K562 (cell line): ENCODE measurements around the gene AP3M1. TPM values are rescaled to one million over a fixed set of nuclear protein-coding genes. Genes with fewer than 3 reads are reported as not detected.
A peak's percentile ranks its signal among the peaks of the same experiment; 100 is the strongest.

Source experiments
- CHD4 ChIP-seq: fragments of 200-600 bp; sonication (generic); IDR thresholded peaks from 3 replicates; pipeline ENCODE4 v1.6.1; 2012; ENCODE audit warnings: low read depth, mild to moderate bottlenecking, mixed read lengths, low read length, inconsistent platforms; ENCODE audit not compliant: insufficient read depth, insufficient replicate concordance, poor library complexity, severe bottlenecking
- FUS ChIP-seq: fragments of 200-400 bp; formaldehyde crosslinking; optimal IDR thresholded peaks from 2 replicates; pipeline ENCODE3; 2017; ENCODE audit warnings: low read depth, low read length
- HNRNPL ChIP-seq: fragments of 200-400 bp; formaldehyde crosslinking; IDR thresholded peaks from 2 replicates; pipeline ENCODE4 v1.6.1; 2017; ENCODE audit warnings: low read depth, mild to moderate bottlenecking, low read length
- MAFK ChIP-seq: IDR thresholded peaks from 2 replicates; pipeline ENCODE4 v1.6.1; 2011; ENCODE audit warnings: low read length, improper control_type of control experiment
- MAZ ChIP-seq, 2 experiments: fragments of 450-650 bp in 1 of 2; sonication (generic) in 1 of 2; formaldehyde crosslinking; IDR thresholded peaks in 1 of 2; conservative IDR thresholded peaks in 1 of 2; 2 replicates each; pipeline versions ENCODE4 v1.4.0 to v1.5.0; 2020; ENCODE audit warnings: mild to moderate bottlenecking in 1 of 2, missing genetic modification reagents in 1 of 2
- MITF ChIP-seq: IDR thresholded peaks from 2 replicates; pipeline ENCODE4 v1.6.1; 2014; ENCODE audit warnings: antibody characterized with exemption
- NCOR1 ChIP-seq: fragments of 450-650 bp; IDR thresholded peaks from 2 replicates; pipeline ENCODE4 v1.6.1; 2016; ENCODE audit warnings: mild to moderate bottlenecking, moderate library complexity
- TAF9B ChIP-seq: fragments of 450-650 bp; IDR thresholded peaks from 2 replicates; pipeline ENCODE4 v1.6.1; 2018; ENCODE audit warnings: mild to moderate bottlenecking; ENCODE audit not compliant: partially characterized antibody
- ZNF41 ChIP-seq: fragments of 250-450 bp; sonication (Bioruptor Pico); conservative IDR thresholded peaks from 2 replicates; pipeline ENCODE4 v1.4.0; 2020; ENCODE audit warnings: mild to moderate bottlenecking
- polyA plus RNA-seq, 8 experiments: library from polyadenylated mRNA; depleted of rRNA in 4 of 8; stranded (reverse) in 5 of 8; unstranded in 3 of 8; fragments of >200 nt; fragmentation: Nextera tagmentation in 2 of 8; fragmentation: Illumina TruSeq in 1 of 8; extraction: Ambion mirVana in 2 of 8; extraction: Trizol in 1 of 8; gene quantifications; 2 replicates each; pipeline versions ENCODE4 v1.2.1 to v1.2.3, GENCODE V29; 2011 to 2014; ENCODE audit warnings: inconsistent platforms in 1 of 8, missing spikeins in 1 of 8
- total RNA-seq, 7 experiments: library from RNA; depleted of rRNA in 6 of 7; stranded (reverse); fragments of >200 nt in 6 of 7; fragmentation: Illumina TruSeq in 2 of 7; extraction: Trizol in 2 of 7; gene quantifications; 2 replicates each; pipeline versions ENCODE4 v1.2.1 to v1.2.3, GENCODE V29; 2011 to 2021; ENCODE audit warnings: low replicate concordance in 1 of 7
- TF ChIP-seq, protein P1 (sequence below), 2 experiments: fragments of 450-650 bp; IDR thresholded peaks; 2 replicates each; pipeline ENCODE4 v1.6.1; 2016; ENCODE audit warnings: mild to moderate bottlenecking in 2 of 2, borderline replicate concordance in 1 of 2, low read depth in 1 of 2, moderate library complexity in 1 of 2
- TF ChIP-seq, protein P2 (sequence below): sonication (generic); formaldehyde crosslinking; IDR thresholded peaks from 2 replicates; pipeline ENCODE4 v1.8.1; 2023; ENCODE audit warnings: mild to moderate bottlenecking, missing genetic modification reagents

AP3M1 gene
- total and polyA plus RNA-seq, 9 of the 15 experiments (the other 6 are each of a cell fraction or from before 2014, with no cell fraction given): 44.3 to 135 (median 67.6) TPM

- TF ChIP-seq, protein P1, sequence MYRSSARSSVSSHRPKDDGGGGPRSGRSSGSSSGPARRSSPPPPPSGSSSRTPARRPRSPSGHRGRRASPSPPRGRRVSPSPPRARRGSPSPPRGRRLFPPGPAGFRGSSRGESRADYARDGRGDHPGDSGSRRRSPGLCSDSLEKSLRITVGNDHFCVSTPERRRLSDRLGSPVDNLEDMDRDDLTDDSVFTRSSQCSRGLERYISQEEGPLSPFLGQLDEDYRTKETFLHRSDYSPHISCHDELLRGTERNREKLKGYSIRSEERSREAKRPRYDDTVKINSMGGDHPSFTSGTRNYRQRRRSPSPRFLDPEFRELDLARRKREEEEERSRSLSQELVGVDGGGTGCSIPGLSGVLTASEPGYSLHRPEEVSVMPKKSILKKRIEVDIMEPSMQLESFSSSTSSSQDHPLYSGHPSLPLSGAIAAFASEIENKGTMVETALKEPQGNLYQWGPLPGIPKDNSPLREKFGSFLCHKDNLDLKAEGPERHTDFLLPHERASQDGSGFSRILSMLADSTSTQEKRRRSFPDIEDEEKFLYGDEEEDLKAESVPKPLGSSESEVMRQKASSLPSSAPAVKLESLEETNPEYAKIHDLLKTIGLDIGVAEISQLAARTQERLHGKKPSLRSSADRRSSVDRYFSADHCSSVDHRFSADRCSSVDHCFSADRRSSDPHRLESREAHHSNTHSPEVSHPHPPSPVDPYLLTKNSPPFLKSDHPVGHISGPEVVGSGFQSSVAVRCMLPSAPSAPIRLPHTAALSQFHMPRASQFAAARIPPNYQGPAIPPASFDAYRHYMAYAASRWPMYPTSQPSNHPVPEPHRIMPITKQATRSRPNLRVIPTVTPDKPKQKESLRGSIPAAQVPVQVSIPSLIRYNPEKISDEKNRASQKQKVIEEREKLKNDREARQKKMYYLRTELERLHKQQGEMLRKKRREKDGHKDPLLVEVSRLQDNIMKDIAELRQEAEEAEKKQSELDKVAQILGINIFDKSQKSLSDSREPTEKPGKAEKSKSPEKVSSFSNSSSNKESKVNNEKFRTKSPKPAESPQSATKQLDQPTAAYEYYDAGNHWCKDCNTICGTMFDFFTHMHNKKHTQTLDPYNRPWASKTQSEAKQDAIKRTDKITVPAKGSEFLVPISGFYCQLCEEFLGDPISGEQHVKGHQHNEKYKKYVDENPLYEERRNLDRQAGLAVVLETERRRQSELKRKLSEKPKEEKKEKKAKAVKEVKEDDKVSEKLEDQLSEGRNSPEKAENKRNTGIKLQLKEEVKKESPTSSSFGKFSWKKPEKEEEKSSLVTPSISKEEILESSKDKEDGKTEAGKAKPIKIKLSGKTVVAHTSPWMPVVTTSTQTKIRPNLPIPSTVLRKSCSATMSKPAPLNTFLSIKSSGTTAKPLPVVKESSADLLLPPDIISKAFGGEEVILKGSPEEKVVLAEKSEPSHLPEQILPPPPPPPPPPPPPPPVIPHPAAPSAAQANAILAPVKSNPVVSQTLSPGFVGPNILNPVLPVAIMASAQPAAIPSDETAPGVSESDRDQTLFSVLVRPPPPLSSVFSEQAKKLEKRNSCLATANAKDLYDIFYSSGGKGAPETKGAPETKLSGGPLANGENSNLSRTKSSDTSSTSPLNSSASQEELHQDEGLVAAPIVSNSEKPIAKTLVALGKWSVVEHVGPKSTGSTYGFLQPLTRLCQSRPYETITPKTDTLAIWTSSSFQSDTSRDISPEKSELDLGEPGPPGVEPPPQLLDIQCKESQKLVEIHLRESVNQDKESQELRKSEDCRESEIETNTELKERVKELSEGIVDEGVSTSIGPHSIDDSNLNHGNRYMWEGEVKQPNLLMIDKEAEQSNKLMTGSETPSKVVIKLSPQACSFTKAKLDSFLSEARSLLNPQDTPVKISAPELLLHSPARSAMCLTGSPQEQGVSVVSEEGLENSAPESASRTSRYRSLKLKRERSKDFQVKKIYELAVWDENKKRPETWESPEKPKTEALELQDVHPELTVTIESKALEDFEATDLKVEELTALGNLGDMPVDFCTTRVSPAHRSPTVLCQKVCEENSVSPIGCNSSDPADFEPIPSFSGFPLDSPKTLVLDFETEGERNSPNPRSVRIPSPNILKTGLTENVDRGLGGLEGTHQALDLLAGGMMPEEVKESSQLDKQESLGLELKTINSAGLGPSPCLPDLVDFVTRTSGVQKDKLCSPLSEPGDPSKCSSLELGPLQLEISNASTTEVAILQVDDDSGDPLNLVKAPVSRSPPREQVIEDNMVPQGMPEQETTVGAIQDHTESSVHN (IDR thresholded peaks at IDR 0.05; ENCODE audit: borderline replicate concordance in 1 of 2, low read depth in 1 of 2): no peak
- TF ChIP-seq, protein P2, sequence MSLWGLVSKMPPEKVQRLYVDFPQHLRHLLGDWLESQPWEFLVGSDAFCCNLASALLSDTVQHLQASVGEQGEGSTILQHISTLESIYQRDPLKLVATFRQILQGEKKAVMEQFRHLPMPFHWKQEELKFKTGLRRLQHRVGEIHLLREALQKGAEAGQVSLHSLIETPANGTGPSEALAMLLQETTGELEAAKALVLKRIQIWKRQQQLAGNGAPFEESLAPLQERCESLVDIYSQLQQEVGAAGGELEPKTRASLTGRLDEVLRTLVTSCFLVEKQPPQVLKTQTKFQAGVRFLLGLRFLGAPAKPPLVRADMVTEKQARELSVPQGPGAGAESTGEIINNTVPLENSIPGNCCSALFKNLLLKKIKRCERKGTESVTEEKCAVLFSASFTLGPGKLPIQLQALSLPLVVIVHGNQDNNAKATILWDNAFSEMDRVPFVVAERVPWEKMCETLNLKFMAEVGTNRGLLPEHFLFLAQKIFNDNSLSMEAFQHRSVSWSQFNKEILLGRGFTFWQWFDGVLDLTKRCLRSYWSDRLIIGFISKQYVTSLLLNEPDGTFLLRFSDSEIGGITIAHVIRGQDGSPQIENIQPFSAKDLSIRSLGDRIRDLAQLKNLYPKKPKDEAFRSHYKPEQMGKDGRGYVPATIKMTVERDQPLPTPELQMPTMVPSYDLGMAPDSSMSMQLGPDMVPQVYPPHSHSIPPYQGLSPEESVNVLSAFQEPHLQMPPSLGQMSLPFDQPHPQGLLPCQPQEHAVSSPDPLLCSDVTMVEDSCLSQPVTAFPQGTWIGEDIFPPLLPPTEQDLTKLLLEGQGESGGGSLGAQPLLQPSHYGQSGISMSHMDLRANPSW: peak; percentile 94
- TF ChIP-seq MITF (peak; percentile 75; the same call in 1 of the 2 replicates), FUS (peak; percentile 74), MAFK (peak; percentile 16; the same call in 1 of the 2 replicates), MAZ (CRISPR knock-in tag; conservative IDR thresholded peaks at IDR 0.05 in 1 of 2, IDR thresholded peaks at IDR 0.05 in 1 of 2) (peak; percentile 79 to 80), ZNF41 (peak; percentile 79; the same call in 1 of the 2 replicates), CHD4 (no peak), NCOR1 (peak; percentile 50; the same call in 1 of the 2 replicates), TAF9B (peak; percentile 84), HNRNPL (peak; percentile 98)
Measured at GRCh38 chr10:74176380-74177139, 25.9 kb upstream of the AP3M1 start (continued).
